ENCODE data around the gene GRIK1.

GRIK1 gene

DNA sequence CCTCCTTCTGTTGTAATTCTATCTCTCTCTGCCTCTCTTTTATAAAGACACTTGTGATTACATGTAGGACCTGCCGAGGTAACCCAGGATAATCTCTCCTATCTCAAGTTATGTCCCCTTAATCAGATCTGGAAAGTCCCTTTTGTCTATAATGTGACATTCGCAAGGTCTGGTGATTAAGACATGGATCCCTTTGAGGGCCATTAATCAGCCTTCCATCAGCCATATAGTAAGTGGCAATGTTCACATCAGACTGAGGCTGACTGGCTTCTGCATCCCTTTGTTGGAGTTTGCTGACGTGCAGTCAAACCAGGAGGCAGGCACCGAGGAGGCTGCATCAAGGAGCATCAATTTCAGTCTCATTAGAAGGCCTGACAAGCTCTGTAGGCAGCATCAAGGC, 431.5 kb downstream of the GRIK1 start:
- Histone ChIP-seq H3K9me3 (ENCODE audit: low read length) (no peaks in the 10 kb centered on the region), H3K36me3 (ENCODE audit: insufficient read depth, low read length) (no peaks in the 10 kb centered on the region), H3K79me2 (ENCODE audit: insufficient read depth, low read length) (no peaks in the 10 kb centered on the region), H3K4me2 (ENCODE audit: low read length) (no peak overlapping the region), H4K20me1 (ENCODE audit: insufficient read depth, low read length) (no peaks in the 10 kb centered on the region), H3F3A (ENCODE audit: insufficient read depth, low read length) (no peaks in the 10 kb centered on the region), H3K4me1 (ENCODE audit: insufficient read depth, low read length, severe bottlenecking) (no peaks in the 10 kb centered on the region), H3K27me3 (ENCODE audit: insufficient read depth, low read length) (no peaks in the 10 kb centered on the region), H3K9ac (ENCODE audit: low read length) (no peak overlapping the region), H3K4me3 (ENCODE audit: low read depth, low read length, poor library complexity, severe bottlenecking) (no peak overlapping the region), H3K27ac (ENCODE audit: low read depth, low read length, poor library complexity, severe bottlenecking) (no peak overlapping the region), H3K9me2 (ENCODE audit: low read depth, low read length) (no peaks in the 10 kb centered on the region), H2AFZ (ENCODE audit: low read length) (no peak overlapping the region)
- TF ChIP-seq EZH2 (IDR thresholded peaks at IDR 0.05; ENCODE audit: borderline replicate concordance, low read length), result no peak
- TF ChIP-seq, protein P1, sequence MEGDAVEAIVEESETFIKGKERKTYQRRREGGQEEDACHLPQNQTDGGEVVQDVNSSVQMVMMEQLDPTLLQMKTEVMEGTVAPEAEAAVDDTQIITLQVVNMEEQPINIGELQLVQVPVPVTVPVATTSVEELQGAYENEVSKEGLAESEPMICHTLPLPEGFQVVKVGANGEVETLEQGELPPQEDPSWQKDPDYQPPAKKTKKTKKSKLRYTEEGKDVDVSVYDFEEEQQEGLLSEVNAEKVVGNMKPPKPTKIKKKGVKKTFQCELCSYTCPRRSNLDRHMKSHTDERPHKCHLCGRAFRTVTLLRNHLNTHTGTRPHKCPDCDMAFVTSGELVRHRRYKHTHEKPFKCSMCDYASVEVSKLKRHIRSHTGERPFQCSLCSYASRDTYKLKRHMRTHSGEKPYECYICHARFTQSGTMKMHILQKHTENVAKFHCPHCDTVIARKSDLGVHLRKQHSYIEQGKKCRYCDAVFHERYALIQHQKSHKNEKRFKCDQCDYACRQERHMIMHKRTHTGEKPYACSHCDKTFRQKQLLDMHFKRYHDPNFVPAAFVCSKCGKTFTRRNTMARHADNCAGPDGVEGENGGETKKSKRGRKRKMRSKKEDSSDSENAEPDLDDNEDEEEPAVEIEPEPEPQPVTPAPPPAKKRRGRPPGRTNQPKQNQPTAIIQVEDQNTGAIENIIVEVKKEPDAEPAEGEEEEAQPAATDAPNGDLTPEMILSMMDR (IDR thresholded peaks at IDR 0.05; ENCODE audit: low read length), result no peak

DNA sequence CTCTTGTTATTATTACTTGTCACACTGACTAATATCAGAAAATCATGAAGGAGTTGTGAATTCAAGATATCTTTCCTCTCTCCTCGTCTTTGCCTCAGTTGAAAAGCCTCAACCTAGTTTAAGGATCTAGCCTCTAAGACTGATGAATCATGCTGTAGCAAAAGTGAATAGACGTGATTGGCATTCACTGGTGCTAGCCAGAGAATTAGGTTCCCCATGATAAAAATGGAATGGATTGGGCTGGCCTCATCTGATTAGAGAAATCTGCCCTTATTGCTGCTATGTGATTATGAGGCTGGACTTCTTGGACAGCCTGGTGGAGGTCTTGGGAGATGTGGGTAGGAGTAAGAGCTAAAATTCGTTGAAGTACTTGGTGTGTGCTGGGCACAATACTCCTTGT, 432.8 kb downstream of the GRIK1 start:
- no peak overlapping the region for H3K4me2 ChIP-seq (ENCODE audit: low read length)
- no peaks in the 10 kb centered on the region for H3K4me1 ChIP-seq (ENCODE audit: insufficient read depth, low read length, severe bottlenecking)
- H4K20me1 ChIP-seq (ENCODE audit: insufficient read depth, low read length), result no peaks in the 10 kb centered on the region
- no peaks in the 10 kb centered on the region for H3F3A ChIP-seq (ENCODE audit: insufficient read depth, low read length)
- H3K9ac ChIP-seq (ENCODE audit: low read length), result no peak overlapping the region
- H3K4me3 ChIP-seq (ENCODE audit: low read depth, low read length, poor library complexity, severe bottlenecking), result no peak overlapping the region
- H3K79me2 ChIP-seq (ENCODE audit: insufficient read depth, low read length), result no peaks in the 10 kb centered on the region
- no peak overlapping the region for H3K27ac ChIP-seq (ENCODE audit: low read depth, low read length, poor library complexity, severe bottlenecking)
- H3K9me2 ChIP-seq (ENCODE audit: low read depth, low read length), result no peaks in the 10 kb centered on the region
- no peak overlapping the region for H2AFZ ChIP-seq (ENCODE audit: low read length)
- H3K9me3 ChIP-seq (ENCODE audit: low read length), result no peaks in the 10 kb centered on the region
- H3K36me3 ChIP-seq (ENCODE audit: insufficient read depth, low read length), result no peaks in the 10 kb centered on the region
- H3K27me3 ChIP-seq (ENCODE audit: insufficient read depth, low read length), result no peaks in the 10 kb centered on the region
- no peak for TF ChIP-seq EZH2 (IDR thresholded peaks at IDR 0.05; ENCODE audit: borderline replicate concordance, low read length)
- TF ChIP-seq, protein P1 (IDR thresholded peaks at IDR 0.05; ENCODE audit: low read length), result no peak

DNA sequence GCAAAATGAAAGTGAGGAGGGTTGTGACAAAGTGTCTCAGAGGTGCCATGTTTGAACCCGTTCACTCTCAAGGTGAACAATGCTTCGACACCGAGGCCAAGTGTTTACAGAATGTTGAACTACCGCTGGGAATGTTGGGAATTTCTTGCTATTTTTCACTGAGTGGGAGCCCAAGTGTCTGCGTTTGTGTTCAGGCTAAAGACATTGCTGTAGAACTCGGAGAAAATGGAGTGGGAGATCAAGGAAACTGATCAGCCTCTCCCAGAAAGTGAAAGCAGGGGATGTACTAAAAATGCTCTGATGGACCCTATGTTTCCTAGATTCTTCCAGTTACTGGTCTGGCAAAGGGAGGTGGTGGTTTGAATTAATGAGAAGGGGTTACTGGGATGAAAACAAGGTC, 433.6 kb downstream of the GRIK1 start:
- no peaks in the 10 kb centered on the region for H3K4me1 ChIP-seq (ENCODE audit: insufficient read depth, low read length, severe bottlenecking)
- no peaks in the 10 kb centered on the region for H3K36me3 ChIP-seq (ENCODE audit: insufficient read depth, low read length)
- no peak overlapping the region for H3K4me3 ChIP-seq (ENCODE audit: low read depth, low read length, poor library complexity, severe bottlenecking)
- H3K27me3 ChIP-seq (ENCODE audit: insufficient read depth, low read length), result no peaks in the 10 kb centered on the region
- no peak overlapping the region for H3K4me2 ChIP-seq (ENCODE audit: low read length)
- no peak overlapping the region for H3K27ac ChIP-seq (ENCODE audit: low read depth, low read length, poor library complexity, severe bottlenecking)
- H3K9me3 ChIP-seq (ENCODE audit: low read length), result no peaks in the 10 kb centered on the region
- no peak overlapping the region for H3K9ac ChIP-seq (ENCODE audit: low read length)
- H4K20me1 ChIP-seq (ENCODE audit: insufficient read depth, low read length), result no peaks in the 10 kb centered on the region
- H3K9me2 ChIP-seq (ENCODE audit: low read depth, low read length), result no peaks in the 10 kb centered on the region
- no peaks in the 10 kb centered on the region for H3F3A ChIP-seq (ENCODE audit: insufficient read depth, low read length)
- no peak overlapping the region for H2AFZ ChIP-seq (ENCODE audit: low read length)
- TF ChIP-seq, protein P1 (IDR thresholded peaks at IDR 0.05; ENCODE audit: low read length), result no peak
- no peak for TF ChIP-seq EZH2 (IDR thresholded peaks at IDR 0.05; ENCODE audit: borderline replicate concordance, low read length)
- no peaks in the 10 kb centered on the region for H3K79me2 ChIP-seq (ENCODE audit: insufficient read depth, low read length)
